HEK293 (cell line): ENCODE measurements around the gene KPTN.

ENCODE experiments used
- CTCF ChIP-seq: fragments of 450-650 bp; formaldehyde crosslinking; IDR thresholded peaks from 2 replicates; pipeline ENCODE4 v1.5.1; 2016; ENCODE audit warnings: missing biosample characterization, missing genetic modification characterization
- EGR2 ChIP-seq: fragments of 450-650 bp; formaldehyde crosslinking; IDR thresholded peaks from 2 replicates; pipeline ENCODE4 v1.5.1; 2016; ENCODE audit warnings: low read depth, missing biosample characterization, missing genetic modification characterization
- PBX3 ChIP-seq: sonication (generic); formaldehyde crosslinking; IDR thresholded peaks from 2 replicates; pipeline ENCODE4 v1.8.1; 2022; ENCODE audit warnings: mild to moderate bottlenecking, moderate library complexity, missing genetic modification reagents
- ZNF48 ChIP-seq: fragments of 450-650 bp; formaldehyde crosslinking; IDR thresholded peaks from 2 replicates; pipeline ENCODE4 v1.5.1; 2016; ENCODE audit warnings: missing biosample characterization, missing genetic modification characterization
- ZSCAN18 ChIP-seq: fragments of 450-650 bp; formaldehyde crosslinking; IDR thresholded peaks from 2 replicates; pipeline ENCODE4 v1.5.1; 2016; ENCODE audit warnings: missing biosample characterization, missing genetic modification characterization

- TF ChIP-seq PBX3 (CRISPR knock-in tag), result no peak
- TF ChIP-seq EGR2 (tag by site-specific recombination), result no peak
- TF ChIP-seq ZSCAN18 (tag by site-specific recombination), result no peak
- TF ChIP-seq ZNF48 (tag by site-specific recombination), result no peak
- no peak for TF ChIP-seq CTCF
Observed at GRCh38 chr19:47494729-47495128, 10.7 kb upstream of the KPTN start.
